Dedifferentiated amniotic fluid mesenchymal stem cell (primary cell): Measurements from ENCODE around the gene SPATA13.
"Not testable (repeated sequence)": the region's sequence is repeated elsewhere in the genome, so short reads cannot be mapped to it uniquely, and the experiment has no call there.

Experiments
- DNase-seq: peaks from one replicate; pipeline ENCODE4 v3.0.0-alpha.2; 2016; ENCODE audit errors: extremely low spot score

The SPATA13 gene

DNA sequence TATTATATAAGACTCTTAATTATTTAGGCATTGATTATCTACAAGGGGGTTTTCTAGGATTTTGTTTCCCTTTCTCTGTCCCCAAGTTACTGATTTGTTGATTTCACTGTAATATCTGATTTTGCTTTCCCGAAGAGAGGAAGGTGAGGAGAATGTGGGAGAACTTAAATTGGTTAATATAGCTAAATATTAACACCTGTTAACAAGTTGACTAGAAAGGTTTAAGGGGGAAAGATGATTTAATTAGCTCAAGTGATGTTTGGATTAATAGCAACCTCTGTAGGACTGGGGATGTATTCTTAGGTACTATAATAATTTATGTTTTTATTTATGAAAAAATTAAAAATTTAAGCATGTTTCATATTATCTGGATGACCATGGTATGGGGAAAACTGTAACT, 35.1 kb downstream of the SPATA13 start:
- DNase-seq, result no peak

DNA sequence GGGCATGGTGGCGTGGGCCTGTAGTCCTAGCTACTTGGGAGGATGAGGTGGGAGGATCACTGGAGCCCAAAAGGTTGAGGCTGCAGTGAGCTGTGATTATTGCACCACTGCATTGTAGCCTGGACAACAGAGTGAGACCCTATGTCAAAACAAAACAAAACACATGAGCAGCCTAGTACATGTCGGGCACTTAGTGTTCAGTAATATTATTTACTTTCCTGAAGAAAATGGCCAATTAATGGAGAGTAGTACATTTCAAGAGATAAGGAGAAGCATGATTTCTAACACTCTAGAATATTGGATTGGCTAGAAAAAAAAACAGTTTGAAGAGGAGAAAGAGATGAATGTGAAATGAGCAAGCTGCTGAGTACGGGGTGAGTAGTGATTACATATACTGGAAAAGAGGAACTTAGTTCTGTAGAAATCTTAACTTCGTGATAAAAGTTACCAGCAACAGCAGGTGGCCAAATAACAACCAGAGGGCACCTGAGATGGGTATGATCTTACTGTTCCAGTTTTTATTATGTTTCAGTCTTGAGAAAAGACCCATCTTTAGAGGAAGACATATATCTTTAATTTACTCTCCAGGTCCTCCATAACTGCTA, 36.2 kb downstream of the SPATA13 start:
- DNase-seq, result no peak

DNA sequence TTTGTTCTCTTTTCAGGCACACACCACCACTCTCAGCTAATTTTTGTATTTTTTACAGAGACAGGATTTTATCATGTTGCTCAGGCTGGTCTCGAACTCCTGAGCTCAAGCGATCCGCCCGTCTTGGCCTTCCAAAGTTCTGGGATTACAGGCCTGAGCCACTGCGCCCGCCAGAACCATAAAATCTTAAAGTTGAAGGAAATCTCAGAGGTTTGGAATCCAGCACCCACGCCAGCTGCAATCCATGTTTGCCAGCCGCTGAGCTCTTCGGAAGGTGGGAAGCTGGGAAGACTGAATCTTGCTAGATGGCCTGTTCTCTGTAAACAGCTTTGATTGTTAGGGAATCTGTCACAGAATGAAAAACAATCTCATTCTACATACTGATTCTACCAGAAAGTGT, 38.5 kb downstream of the SPATA13 start:
- no peak for DNase-seq

DNA sequence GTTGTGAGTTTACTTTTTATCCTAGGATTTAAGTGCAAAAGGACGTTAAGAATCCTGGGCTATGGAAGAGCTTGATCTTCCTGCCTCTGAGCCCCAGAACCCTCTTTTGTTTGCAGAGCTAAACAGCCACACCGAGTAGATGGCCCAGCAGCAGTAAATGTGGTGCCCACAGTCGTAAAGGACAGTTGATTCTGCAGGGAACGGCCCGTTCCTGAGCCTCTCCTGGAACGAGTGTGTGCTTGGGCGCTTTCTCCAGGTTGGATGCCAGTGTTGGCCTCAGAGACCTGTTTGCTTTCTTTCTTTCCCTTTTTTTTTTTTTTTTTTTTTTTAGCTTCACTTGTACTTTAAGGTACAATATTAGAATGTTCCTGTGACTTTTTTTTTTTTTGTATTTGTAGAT, 41.7 kb downstream of the SPATA13 start:
- DNase-seq, result no peak

DNA sequence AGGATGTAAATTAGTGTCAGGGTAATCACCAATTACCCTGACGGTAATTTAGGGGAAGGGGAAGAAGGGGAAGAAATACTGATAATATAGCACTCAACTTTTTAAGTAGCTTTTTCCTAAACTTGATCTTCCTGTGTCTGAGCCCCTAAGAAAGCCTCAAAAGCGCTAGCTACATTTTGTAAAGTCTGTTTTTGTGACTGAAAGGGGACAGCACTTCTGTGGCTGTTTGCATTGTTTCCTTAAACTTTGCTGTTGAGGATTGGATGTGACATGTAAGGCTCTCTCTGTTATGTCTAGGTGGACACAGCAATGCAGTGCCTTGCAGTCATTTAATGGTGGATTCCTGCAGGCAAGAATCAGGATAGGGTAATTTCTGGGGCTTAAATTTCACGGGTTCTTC, 42.8 kb downstream of the SPATA13 start:
- no peak for DNase-seq

DNA sequence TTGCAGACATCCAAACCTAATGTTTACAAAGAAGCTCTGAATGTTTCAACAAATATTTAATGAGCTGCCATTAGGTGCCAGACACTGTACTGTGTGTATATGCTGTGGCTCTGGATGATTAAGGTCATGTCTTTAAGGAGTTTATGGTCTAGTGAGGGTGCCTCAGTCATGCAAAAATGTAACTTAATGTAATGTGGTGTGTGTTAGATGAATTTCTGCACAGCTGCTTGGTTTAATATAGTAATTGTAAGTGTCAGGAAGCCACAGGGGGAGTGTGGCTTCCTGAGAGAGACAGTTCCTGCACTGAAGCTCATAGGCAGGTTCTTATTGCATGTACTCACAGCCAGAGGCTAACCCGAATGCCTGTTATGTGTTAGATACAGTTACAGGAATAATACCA, 43.3 kb downstream of the SPATA13 start:
- DNase-seq, result no peak

DNA sequence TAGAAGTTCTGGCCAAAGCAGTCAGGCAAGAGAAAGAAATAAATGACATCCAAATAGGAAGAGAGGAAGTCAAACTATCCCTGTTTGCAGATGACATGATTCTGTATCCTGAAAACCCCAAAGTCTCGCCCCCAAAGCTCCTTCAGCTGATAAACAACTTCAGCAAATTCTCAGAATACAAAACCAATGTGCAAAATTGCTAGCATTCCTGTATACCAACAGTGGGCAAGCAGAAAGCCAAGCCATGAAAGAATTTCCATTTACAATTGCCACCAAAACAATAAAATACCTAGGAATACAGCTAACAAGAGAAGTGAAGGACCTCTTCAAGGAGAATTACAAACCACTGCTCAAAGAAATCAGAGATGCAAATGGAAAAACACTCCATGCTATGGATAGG, 44.6 kb downstream of the SPATA13 start:
- not testable (repeated sequence) for DNase-seq

DNA sequence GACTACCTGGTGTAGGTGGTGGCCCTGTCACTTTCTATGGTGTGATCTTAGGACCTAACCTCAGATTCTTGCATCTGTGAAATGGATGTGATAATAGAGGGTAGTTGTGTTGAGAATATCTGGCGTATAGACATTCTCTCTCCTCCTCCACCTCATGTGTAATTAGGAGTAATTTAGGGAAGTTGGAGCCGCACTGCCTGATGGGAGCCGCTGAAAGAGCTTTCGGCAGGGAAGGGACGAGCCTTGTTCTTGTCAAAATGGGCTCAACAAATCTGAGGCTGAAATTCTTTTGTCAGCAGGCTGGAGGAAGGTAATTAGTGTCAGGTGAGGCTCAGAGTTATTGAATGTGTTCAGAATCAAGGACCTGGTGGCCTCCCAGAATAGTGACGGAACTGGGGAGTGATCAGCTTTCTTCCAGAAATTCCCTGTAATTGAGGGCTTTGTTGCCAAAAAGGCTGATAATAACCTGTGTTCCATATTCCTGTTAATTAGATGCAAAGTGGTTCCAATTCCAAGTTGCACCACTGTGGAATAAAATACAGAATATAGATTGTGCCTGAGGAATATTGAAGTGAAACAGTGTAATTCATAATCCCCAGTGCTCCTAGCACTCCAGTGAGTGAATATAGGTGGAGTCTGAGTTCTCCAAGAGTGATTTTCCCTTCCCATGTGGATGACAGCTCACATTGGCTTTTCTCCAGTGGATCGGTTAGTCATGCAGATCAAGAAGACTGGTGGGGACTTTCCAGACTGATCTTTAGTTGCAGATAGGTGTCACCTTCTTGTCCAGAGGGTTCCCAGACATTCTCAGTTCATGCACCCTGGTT, 47.5 kb downstream of the SPATA13 start:
- DNase-seq, result peak; percentile 85

DNA sequence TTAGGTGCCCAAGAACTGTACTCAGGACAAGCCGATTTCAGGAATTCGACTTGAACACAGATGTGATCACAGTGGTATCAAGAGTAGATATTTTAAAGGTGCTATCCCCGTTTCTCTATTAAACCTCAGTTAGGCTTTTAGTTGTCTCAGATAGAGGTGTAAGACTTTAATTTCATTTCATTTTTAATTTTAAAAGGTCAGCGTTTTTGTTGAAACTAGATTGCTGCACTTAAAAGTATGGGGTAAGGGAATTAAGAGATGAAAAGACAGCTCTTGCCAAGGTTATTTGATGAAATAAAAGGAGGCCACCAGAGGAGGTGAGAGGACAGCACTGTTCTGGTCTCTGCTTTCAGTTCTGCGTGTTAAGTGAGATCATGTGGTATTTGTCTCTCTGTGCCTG, 48.6 kb downstream of the SPATA13 start:
- no peak for DNase-seq

DNA sequence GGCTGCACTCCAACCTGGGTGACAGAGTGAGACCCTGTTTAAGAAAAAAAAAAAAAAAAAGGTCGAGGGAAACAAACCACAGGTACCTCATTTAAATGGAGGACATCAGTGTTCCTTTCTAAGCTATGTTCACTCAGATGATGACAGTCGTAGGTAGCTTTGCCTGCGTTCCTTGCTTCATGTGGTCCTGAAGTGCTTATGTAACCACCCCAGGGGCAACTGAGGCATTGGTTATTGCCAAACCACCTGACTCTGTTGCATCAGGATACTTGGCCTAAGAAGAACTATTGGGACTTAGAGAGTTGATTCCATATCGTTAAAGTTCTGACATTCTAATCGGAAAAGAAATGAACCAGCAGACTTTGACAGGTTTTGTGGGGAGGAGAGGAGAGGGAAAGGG, 51.7 kb downstream of the SPATA13 start:
- no peak for DNase-seq

DNA sequence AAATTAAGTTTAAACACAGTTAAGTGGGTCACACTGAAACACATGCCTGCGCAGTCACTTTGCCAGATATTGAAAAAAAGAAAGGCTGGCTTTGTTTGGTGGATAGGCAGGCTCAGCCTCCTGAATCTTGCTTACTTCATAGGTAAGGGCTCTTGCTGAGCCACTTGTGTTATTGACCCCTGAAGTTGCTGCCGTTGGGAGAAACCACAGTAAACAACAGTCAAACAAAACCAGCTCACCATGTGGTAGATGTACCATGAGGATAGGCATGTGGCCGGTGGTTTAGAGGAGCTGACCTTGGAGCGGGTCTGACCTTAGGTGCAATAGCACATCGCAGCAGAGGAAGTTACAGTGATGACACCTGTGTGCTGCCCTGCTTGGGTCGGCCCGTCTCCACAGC, 52.2 kb downstream of the SPATA13 start:
- DNase-seq, result no peak

DNA sequence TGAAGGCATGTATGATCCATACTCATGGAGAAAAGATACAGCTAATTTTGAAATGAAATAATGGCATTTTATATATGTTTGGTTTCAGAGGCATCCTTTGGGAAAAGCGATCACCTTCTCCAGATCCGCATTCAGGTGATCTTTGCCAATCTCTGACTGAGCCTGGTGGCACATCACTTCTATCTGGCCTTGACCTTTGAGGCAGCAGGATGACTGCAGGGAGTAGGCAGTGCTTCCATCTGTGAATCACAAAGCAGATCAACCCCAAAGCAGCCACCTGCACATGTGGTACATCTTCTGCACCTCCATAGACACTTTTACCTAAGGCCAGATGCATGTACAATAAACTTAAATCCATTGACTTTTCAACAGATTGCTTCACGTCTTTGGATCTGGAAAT, 53.4 kb downstream of the SPATA13 start:
- no peak for DNase-seq

DNA sequence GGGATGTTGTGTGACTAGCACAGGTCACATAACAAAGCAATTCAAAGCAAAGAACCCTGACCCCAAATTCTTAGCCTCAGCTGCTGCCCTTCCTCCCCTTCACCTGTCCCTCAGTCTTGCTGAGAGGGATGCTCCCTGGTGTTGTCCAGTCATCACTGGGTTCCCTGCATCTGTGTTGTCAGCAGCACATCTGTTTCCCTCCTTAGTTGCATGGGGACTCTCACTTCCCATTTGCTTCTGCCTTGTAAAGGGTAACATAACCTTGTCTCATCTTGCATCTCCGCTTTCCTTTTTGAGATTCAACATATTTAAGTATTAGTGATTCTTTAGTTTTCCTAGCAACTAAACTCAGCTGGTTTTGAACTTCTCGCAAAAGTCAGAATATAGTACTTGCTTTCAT, 54.0 kb downstream of the SPATA13 start:
- DNase-seq, result no peak

DNA sequence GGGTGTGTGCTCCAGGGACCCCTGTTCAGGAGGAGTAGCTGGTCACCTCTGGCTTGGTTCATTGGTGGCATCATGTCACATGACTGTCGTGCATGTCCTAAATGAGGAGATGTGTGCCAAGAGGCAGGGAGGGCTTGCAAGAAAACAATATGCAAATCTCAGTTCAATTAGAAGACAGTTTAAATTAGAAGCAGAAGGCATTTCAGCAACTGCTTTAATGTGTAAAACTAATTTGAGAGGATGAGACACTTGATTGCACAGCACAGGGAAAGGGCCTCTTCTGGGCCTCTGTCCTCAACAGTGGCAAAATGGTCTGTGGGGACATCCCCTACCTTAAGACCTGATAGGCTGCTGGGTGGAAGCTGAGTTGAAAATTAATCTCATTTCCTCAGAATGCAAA, 54.6 kb downstream of the SPATA13 start:
- no peak for DNase-seq

DNA sequence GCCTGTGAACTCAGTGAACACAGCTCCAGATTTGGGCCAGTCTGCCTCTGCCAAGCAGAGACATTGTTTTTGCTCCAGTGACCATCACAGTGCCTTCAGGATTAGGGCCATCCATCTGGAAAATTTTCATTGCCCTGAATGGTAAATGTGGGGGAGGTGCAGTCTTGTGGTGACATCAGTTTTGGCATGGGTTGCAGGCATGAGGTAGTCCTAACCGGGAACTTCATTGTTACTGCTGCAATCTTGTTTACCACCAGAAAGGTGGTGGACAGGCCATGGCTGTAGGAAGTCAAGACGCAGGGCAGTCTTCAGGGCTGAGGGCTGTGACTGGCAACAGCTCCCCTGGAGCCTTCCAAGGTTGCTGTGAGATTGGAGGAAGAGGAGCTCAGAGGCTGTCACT, 55.2 kb downstream of the SPATA13 start:
- no peak for DNase-seq

DNA sequence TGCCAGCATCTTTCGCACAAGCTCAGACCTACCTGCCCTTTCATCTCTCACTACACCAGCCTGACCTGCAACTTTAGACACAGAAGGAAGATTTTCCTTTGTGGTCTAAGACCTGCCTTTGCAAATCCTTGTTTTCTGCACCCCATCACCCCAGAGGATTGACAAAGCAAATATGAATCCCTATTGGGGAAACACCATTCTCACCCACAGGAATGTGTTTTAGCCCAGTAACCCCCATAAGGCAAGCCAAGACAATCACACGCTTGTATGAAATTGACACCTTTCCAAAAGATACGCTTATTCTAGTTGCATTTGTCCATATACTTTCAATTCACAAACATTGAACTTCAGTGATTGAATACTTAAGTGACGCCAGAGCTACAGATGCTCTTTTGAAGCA, 55.7 kb downstream of the SPATA13 start:
- no peak for DNase-seq

DNA sequence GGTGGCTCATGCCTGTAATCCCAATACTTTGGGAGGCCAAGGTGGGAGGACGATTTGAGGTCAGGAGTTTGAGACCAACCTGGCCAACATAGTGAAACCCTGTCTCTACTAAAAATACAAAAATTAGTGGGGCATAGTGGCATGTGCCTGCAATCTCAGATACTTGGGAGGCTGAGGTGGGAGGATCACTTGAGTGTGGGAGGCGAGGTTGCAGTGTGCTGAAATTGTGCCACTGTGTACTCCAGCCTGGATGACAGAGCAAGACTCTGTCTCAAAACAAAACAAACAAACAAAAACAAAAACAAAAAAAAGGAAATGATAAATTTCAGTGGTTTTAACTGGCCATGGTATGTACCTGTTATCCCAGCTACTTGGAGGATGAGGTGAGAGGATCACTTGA, 56.3 kb downstream of the SPATA13 start:
- DNase-seq, result not testable (repeated sequence)

DNA sequence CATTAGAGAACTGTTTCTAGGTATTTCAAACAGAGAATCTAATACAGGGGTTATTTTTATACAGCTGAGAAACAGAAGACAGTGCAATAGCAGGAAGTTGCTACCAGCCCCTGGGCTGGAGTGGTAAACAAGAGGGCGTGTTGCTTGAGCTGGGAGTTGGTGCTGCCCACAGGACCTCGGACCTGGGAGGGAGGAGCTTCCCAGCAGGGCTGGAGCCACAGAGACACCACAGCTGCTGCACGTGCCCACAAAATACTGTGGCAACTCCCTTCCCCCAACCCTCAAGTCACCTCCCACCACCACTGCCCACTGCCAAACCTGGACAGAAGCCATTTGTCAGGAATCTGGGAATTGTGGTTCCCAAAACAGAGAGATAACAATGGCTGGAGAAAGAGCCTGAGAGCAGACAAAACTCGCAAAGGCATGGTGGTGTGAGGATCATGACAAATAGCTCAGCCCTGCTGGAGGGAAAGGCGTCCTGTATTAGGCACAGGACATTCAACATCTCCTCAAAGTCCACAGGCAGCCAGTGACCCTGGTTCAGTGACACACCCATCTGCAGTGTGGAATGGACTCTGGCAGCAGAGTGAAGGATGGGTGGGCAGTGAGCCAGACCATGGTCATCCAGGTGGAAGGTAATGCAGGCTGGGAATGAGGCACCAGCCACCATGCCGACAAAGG, 57.2 kb downstream of the SPATA13 start:
- DNase-seq, result no peak

DNA sequence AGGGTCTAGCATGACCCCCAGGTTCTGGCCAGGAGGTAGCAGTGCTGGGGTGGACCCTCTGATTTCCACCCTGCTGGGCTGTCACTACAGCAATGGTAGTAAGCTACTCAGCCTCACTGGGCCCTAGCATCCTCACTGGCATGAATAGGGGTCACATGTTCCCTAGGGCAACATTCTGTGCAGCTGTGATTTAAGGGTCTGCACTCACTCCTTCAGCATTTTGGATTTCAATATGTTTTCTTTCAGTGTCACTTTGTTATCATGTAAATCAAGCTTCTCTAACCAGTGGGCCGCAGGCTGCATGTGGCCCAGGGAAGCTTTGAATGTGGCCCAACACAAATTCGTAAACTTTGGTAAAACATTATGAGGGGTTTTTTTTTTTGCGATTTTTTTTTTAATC, 57.8 kb downstream of the SPATA13 start:
- no peak for DNase-seq

DNA sequence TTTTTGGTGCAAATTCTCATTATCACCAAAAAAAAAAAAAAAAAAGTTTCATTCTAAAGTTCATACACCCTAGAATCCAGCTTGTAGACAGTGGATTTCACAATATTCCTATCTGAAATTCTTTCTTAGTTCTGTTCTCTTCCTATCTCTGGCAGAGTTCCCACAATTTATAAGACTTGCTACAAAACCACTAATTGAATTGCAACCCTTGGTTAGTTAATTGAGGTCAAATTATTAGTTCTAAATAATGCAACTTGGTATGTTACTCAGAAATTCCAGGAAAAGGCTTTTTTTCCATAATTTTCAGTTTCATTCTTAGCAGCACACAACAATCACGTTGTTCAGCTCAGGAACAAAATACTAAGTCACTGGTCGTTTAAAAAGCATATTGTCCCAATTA, 58.5 kb downstream of the SPATA13 start:
- no peak for DNase-seq

DNA sequence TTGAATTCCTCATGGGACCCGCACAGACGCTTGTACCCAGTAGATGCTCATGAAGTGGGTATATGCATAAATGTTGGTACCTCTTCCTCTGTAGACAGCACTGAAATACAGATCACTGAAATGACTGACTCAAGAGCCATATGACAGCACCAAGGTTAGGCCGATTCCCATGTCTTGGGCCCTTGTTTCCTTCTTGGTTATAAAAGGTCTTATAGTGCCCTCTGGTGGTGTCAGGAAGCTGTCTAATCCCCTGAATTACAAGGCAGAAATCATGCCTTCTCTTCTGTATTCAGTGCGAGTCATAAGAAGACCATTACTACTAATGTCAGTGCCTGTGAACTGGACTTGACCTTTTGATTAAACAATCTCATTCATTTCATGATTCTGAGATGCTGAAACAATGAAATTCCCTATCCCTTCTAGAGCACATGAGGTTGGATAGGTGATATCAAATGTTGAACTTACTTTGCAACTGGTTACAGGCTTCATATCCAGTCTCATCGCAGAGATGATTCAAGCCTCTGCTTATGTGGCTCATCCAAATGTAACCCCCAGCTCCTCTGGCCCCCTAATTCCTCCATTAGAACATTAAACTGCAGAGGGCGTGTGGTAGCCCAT, 59.7 kb downstream of the SPATA13 start:
- DNase-seq, result peak; percentile 85

DNA sequence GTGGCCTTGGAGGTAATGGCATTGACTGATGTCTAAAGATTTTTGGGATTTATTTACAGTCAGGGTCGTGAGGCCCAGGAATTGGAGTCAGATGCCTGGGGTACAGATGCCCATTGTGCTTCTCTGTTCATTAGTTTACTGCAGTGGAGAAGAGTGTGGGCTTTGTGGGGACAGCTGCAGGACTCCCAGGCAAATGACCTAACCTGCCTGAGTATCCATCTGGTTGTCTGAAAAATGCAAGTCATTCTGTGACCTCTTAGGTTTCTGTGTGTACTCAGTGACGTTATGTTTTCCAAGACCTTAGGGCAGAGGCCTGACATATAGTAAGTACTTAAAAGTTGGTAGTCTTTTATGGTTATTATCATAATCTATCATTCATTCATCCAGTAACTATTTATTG, 60.5 kb downstream of the SPATA13 start:
- DNase-seq, result no peak

DNA sequence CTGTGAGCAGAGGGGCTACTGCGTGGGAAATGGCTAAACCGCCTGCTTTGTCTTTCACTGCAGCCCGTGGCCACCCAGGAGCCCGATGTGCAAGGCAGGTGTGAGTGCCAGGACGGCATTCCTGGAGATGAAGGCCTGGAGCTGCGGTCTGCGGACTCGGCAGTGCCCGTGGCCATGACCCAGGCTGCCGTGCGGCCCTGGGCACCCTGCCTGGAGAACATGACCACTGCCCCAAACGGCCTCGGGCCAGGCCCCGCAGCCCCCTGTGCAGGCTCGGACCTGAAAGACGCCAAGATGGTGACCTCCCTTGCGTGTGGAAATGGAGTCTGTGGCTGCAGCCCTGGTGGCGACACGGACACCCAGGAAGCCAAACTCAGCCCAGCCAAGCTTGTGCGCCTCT, 62.2 kb downstream of the SPATA13 start:
- no peak for DNase-seq
